ENCODE measurements around the gene UNK. TPM values are rescaled to one million over a fixed set of nuclear protein-coding genes. Genes with fewer than 3 reads are reported as not detected.

Gene UNK
- total and polyA plus RNA-seq, 9 of the 15 experiments (the other 6 are each of a cell fraction or from before 2014, with no cell fraction given): 12.8 to 38.6 (median 24.8) TPM

DNA sequence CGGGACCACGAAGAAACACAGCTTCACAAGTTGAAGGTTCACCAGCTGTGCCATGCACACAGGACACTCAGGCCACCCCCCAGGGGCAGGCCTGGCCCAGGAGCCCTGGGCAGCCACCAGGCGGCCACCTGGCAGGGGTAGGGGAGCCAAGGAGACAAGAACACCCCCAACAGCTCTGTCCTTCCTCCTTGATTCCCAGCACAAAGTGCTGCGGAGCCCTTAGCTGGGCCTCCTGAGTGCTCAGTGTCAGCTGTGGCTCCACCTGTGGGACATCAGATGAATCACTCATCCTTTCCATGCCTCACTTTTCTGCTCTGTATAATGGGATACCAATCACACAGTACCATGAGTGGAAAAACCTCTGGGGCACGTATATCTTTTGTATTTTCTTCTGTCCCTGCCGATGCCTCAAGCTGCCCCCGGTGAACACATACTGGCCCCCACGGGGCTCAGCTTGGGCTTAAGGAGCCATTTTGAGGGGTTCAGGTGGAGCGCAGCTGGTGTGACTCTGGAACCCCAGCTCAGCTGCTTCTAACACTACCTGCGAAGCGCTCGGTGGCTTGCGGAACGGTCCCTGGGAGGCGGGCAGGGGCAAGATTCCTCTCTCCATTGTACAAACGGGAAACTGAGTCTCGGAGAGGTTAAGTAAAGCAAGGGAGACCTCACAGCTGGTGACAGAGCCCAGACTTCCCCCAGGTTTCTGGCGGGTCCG lies 31.6 kb upstream of the UNK start:
- H3K4me2 ChIP-seq (ENCODE audit: insufficient read depth, low read length): peak overlapping the region; percentile 76
- CTCF ChIA-PET (ENCODE audit: low intra/inter-chr PET ratio): interaction anchor here (0.7 to 1.2 kb wide), 3 partner anchors 78 to 252 kb away, joined by 3 to 5 read pairs (median 3); partner anchors contain the start of gene SMIM5
- H2AFZ ChIP-seq (ENCODE audit: low read depth, low read length): peak overlapping the region; percentile 97
- peak overlapping the region; percentile 76; the same call in 2 of the 3 replicates for H3K27ac ChIP-seq (ENCODE audit: extremely low read depth, low read depth, low read length)
- POLR2A ChIA-PET: interaction anchor here (0.7 to 14.7 kb wide), 18 partner anchors 8 to 512 kb away, joined by 3 to 464 read pairs (median 3); partner anchors contain the start of genes GALK1, SMIM5, TRIM65 and UNK
- no peaks in the 10 kb centered on the region for H3K79me2 ChIP-seq (ENCODE audit: control insufficient read depth, insufficient read depth, low read length)
- 58% methylated on average over 19 of the region's 19 CpGs for WGBS (ENCODE audit: insufficient coverage, low coverage, missing lambda C conversion rate)
- FAIRE-seq (no peak), DNase-seq (ENCODE audit: extremely low read depth in 1 of 4, low spot score in 3 of 4) (no peak), ATAC-seq (no peak)
- H3K4me3 ChIP-seq: peak overlapping the region; percentile 45
- peaks cover 13 to 75% of the 10 kb centered on the region in 2 experiments for H3K4me1 ChIP-seq (replicated peaks in 1 of 2; ENCODE audit: control insufficient read depth in 2 of 2, insufficient read depth in 2 of 2, low read length in 2 of 2)
- in situ Hi-C loops (cut with MboI): no loop called here
- no peaks in the 10 kb centered on the region for H3K27me3 ChIP-seq (ENCODE audit: control insufficient read depth in 2 of 2, insufficient read depth in 2 of 2, low read length in 2 of 2)
- H3K9me1 ChIP-seq (ENCODE audit: control insufficient read depth, insufficient read depth, low read length): no peaks in the 10 kb centered on the region
- H3K9ac ChIP-seq (ENCODE audit: insufficient read depth in 1 of 2, low read depth in 2 of 2, low read length in 2 of 2): peak overlapping the region; percentile 59 to 91; a peak in 3 of 4 replicates
- BruUV-seq (replicated peaks): no TSS peak
- H3K36me3 ChIP-seq (ENCODE audit: control insufficient read depth, insufficient read depth, low read length): no peaks in the 10 kb centered on the region
- no peaks in the 10 kb centered on the region for H4K20me1 ChIP-seq (replicated peaks; ENCODE audit: control insufficient read depth, insufficient read depth, low read length)
- intact Hi-C loops (cut with micrococcal nuclease): loop anchor here (5.0 to 10.0 kb wide), 2 partner anchors 236 to 252 kb away; partner anchors contain the start of genes CASKIN2, CDK3 and TSEN54
- H3K9me3 ChIP-seq (replicated peaks; ENCODE audit: control insufficient read depth, insufficient read depth, low read depth, low read length): no peaks in the 10 kb centered on the region
- TF ChIP-seq RCOR1 (IDR thresholded peaks at IDR 0.05; ENCODE audit: borderline replicate concordance in 1 of 2, low read depth in 2 of 2, low read length in 2 of 2): peak; percentile 26 to 79; a peak in 1 of 4 replicates
- TF ChIP-seq, protein P1, sequence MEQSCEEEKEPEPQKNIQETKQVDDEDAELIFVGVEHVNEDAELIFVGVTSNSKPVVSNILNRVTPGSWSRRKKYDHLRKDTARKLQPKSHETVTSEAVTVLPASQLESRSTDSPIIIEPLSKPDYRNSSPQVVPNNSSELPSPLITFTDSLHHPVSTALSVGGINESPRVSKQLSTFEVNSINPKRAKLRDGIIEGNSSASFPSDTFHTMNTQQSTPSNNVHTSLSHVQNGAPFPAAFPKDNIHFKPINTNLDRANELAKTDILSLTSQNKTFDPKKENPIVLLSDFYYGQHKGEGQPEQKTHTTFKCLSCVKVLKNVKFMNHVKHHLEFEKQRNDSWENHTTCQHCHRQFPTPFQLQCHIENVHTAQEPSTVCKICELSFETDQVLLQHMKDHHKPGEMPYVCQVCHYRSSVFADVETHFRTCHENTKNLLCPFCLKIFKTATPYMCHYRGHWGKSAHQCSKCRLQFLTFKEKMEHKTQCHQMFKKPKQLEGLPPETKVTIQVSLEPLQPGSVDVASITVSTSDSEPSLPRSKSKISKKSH (CRISPR knock-in tag; IDR thresholded peaks at IDR 0.05): no peak
- TF ChIP-seq, protein P2, sequence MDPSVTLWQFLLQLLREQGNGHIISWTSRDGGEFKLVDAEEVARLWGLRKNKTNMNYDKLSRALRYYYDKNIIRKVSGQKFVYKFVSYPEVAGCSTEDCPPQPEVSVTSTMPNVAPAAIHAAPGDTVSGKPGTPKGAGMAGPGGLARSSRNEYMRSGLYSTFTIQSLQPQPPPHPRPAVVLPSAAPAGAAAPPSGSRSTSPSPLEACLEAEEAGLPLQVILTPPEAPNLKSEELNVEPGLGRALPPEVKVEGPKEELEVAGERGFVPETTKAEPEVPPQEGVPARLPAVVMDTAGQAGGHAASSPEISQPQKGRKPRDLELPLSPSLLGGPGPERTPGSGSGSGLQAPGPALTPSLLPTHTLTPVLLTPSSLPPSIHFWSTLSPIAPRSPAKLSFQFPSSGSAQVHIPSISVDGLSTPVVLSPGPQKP (CRISPR knock-in tag; IDR thresholded peaks at IDR 0.05): no peak
- peak; percentile 94 for TF ChIP-seq ADNP (tag; IDR thresholded peaks at IDR 0.05)
- peak; percentile 80; the same call in 1 of the 2 replicates for TF ChIP-seq PTBP1 (IDR thresholded peaks at IDR 0.05; ENCODE audit: low read depth, low read length)
- no peak for TF ChIP-seq ZNF175 (CRISPR knock-in tag; IDR thresholded peaks at IDR 0.05; ENCODE audit: low read depth)
- no peak for TF ChIP-seq ZNF311 (CRISPR knock-in tag; IDR thresholded peaks at IDR 0.05)
- TF ChIP-seq SMARCA5 (IDR thresholded peaks at IDR 0.05): peak; percentile 76; the same call in 1 of the 2 replicates
- peak; percentile 87 for TF ChIP-seq HDAC2 (IDR thresholded peaks at IDR 0.05)
- TF ChIP-seq BCOR (IDR thresholded peaks at IDR 0.05): peak; percentile 95
- TF ChIP-seq ZBED1 (IDR thresholded peaks at IDR 0.05): no peak
- TF ChIP-seq RBM25 (IDR thresholded peaks at IDR 0.05; ENCODE audit: low read depth, low read length, severe bottlenecking): peak; percentile 83
- TF ChIP-seq MYBL2 (IDR thresholded peaks at IDR 0.05; ENCODE audit: low read depth): no peak
- TF ChIP-seq MYBL2 (CRISPR knock-in tag; IDR thresholded peaks at IDR 0.05; ENCODE audit: borderline replicate concordance): no peak
- no peak for TF ChIP-seq TAL1 (IDR thresholded peaks at IDR 0.05)
- TF ChIP-seq KDM1A (IDR thresholded peaks at IDR 0.05): peak; percentile 89 to 92
- TF ChIP-seq CBX1 (IDR thresholded peaks at IDR 0.05; ENCODE audit: low read depth): 0 out of 2 replicates have a peak, but pooled peaks have one; percentile 52
- TF ChIP-seq CHD4 (IDR thresholded peaks at IDR 0.05; ENCODE audit: insufficient read depth, insufficient replicate concordance, low read depth, low read length, poor library complexity, severe bottlenecking): peak; percentile 91
- TF ChIP-seq ZBTB17 (CRISPR knock-in tag; IDR thresholded peaks at IDR 0.05): no peak
- peak in 1 of 2 experiments; percentile 46; a peak in 1 of 3 replicates for TF ChIP-seq CBX3 (IDR thresholded peaks at IDR 0.05; ENCODE audit: borderline replicate concordance in 1 of 2, low read length in 2 of 2)
- no peak for TF ChIP-seq MAZ (CRISPR knock-in tag; conservative IDR thresholded peaks at IDR 0.05 in 1 of 2, IDR thresholded peaks at IDR 0.05 in 1 of 2)
